ENCODE results near the gene ZEB2. TPM values are rescaled to one million over a fixed set of nuclear protein-coding genes. Genes with fewer than 3 reads are reported as not detected.

The ZEB2 gene
- polyA plus RNA-seq, 1 donor from 2014 or later, result 2.2 TPM

DNA sequence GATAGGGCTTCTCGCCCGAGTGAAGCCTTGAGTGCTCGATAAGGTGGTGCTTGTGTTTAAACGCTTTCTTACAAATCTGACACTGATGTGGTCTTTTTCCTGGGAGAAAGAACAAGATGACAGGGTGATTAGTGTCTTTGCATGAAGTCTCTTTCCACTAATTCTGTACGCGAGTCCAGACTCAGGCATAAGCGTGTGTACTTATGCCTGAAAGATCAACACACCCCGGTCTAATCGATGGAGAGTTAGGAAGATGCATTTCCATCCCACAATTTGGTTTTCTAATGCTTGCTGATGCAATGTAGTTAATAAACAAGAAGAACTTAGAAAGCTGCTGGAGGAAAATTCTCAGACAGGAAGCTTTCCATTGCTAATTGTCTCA, 130.0 kb downstream of the ZEB2 start:
- H4K20me1 ChIP-seq (ENCODE audit: insufficient read depth), result no peaks in the 10 kb centered on the region
- H3K9me3 ChIP-seq (ENCODE audit: low read length), result no peaks in the 10 kb centered on the region
- H3K27ac ChIP-seq (ENCODE audit: low read length), result no peak overlapping the region
- H3K27me3 ChIP-seq (ENCODE audit: insufficient read depth, low read depth, low read length), result no peaks in the 10 kb centered on the region
- no peaks in the 10 kb centered on the region for H3K36me3 ChIP-seq (ENCODE audit: insufficient read depth, low read length)
- H3K4me2 ChIP-seq (ENCODE audit: low read length), result no peak overlapping the region
- no peak overlapping the region for H2AFZ ChIP-seq (ENCODE audit: low read depth, low read length)
- H3K9ac ChIP-seq (ENCODE audit: low read length), result no peak overlapping the region
- H3K9me2 ChIP-seq (ENCODE audit: insufficient read depth, low read length), result no peaks in the 10 kb centered on the region
- no peak overlapping the region for H3K4me3 ChIP-seq (ENCODE audit: low read length)
- no peaks in the 10 kb centered on the region for H3F3A ChIP-seq (ENCODE audit: insufficient read depth, low read length, poor library complexity, severe bottlenecking)
- TF ChIP-seq SMC3 (conservative IDR thresholded peaks at IDR 0.05; ENCODE audit: poor library complexity), result no peak
- TF ChIP-seq POLR2AphosphoS5 (IDR thresholded peaks at IDR 0.05), result no peak
- TF ChIP-seq, protein P1, sequence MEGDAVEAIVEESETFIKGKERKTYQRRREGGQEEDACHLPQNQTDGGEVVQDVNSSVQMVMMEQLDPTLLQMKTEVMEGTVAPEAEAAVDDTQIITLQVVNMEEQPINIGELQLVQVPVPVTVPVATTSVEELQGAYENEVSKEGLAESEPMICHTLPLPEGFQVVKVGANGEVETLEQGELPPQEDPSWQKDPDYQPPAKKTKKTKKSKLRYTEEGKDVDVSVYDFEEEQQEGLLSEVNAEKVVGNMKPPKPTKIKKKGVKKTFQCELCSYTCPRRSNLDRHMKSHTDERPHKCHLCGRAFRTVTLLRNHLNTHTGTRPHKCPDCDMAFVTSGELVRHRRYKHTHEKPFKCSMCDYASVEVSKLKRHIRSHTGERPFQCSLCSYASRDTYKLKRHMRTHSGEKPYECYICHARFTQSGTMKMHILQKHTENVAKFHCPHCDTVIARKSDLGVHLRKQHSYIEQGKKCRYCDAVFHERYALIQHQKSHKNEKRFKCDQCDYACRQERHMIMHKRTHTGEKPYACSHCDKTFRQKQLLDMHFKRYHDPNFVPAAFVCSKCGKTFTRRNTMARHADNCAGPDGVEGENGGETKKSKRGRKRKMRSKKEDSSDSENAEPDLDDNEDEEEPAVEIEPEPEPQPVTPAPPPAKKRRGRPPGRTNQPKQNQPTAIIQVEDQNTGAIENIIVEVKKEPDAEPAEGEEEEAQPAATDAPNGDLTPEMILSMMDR (IDR thresholded peaks at IDR 0.05; ENCODE audit: poor library complexity, severe bottlenecking), result no peak
- no peak for TF ChIP-seq MXI1 (conservative IDR thresholded peaks at IDR 0.05; ENCODE audit: poor library complexity, severe bottlenecking)
- H3K79me2 ChIP-seq (replicated peaks; ENCODE audit: insufficient read depth, low read length), result no peaks in the 10 kb centered on the region

DNA sequence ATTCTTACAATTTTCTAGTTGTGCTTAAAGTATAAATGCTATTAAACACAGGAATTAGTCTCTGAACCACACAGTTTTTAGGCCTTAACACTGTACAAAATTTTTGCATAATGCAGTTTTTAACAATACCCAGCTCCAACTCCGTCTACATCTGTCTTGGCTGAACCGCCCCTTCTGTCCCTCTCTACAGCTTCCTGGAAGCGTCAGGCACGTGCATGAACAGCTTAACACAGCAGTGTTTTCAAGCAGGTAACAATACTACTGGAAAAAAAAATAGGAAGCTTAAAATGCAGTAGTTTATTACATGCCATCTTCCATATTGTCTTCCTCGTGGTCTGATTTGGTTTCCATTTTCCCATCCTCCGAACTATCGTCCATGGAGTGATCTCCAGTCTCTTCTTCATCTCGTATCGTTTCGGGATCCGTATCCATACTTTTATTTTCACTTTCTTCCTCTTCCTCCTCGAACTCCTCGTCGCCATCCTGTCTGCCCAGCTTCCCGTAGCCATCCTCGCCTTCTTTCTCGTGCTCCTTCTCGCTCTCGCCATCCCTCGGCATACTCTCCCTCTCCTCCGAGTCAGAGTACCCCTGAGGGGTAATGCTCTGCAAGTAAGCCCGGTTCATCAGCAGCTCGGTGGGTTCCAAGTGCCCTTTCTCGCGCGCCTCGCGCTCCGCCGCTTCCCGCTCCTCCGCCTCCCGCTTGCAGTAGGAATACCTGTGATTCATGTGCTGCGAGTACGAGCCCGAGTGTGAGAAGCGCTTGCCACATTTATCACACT, 130.6 kb downstream of the ZEB2 start:
- H3K4me3 ChIP-seq (ENCODE audit: low read length), result no peak overlapping the region
- H3K36me3 ChIP-seq (ENCODE audit: insufficient read depth, low read length), result no peaks in the 10 kb centered on the region
- no peak for TF ChIP-seq MXI1 (conservative IDR thresholded peaks at IDR 0.05; ENCODE audit: poor library complexity, severe bottlenecking)
- no peak for TF ChIP-seq RAD21 (conservative IDR thresholded peaks at IDR 0.05)
- no peak for TF ChIP-seq EP300 (conservative IDR thresholded peaks at IDR 0.05; ENCODE audit: poor library complexity, severe bottlenecking)
- TF ChIP-seq, protein P1 (IDR thresholded peaks at IDR 0.05; ENCODE audit: poor library complexity, severe bottlenecking), result no peak
- TF ChIP-seq, protein P2, sequence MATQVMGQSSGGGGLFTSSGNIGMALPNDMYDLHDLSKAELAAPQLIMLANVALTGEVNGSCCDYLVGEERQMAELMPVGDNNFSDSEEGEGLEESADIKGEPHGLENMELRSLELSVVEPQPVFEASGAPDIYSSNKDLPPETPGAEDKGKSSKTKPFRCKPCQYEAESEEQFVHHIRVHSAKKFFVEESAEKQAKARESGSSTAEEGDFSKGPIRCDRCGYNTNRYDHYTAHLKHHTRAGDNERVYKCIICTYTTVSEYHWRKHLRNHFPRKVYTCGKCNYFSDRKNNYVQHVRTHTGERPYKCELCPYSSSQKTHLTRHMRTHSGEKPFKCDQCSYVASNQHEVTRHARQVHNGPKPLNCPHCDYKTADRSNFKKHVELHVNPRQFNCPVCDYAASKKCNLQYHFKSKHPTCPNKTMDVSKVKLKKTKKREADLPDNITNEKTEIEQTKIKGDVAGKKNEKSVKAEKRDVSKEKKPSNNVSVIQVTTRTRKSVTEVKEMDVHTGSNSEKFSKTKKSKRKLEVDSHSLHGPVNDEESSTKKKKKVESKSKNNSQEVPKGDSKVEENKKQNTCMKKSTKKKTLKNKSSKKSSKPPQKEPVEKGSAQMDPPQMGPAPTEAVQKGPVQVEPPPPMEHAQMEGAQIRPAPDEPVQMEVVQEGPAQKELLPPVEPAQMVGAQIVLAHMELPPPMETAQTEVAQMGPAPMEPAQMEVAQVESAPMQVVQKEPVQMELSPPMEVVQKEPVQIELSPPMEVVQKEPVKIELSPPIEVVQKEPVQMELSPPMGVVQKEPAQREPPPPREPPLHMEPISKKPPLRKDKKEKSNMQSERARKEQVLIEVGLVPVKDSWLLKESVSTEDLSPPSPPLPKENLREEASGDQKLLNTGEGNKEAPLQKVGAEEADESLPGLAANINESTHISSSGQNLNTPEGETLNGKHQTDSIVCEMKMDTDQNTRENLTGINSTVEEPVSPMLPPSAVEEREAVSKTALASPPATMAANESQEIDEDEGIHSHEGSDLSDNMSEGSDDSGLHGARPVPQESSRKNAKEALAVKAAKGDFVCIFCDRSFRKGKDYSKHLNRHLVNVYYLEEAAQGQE (IDR thresholded peaks at IDR 0.05; ENCODE audit: borderline replicate concordance), result no peak
- TF ChIP-seq TAF1 (IDR thresholded peaks at IDR 0.05; ENCODE audit: low read depth), result no peak
- no peak for TF ChIP-seq POLR2AphosphoS5 (IDR thresholded peaks at IDR 0.05)
- no peak for TF ChIP-seq EZH2 (IDR thresholded peaks at IDR 0.05; ENCODE audit: borderline replicate concordance, insufficient read depth, low read length, poor library complexity, severe bottlenecking)
- no peak for TF ChIP-seq SMC3 (conservative IDR thresholded peaks at IDR 0.05; ENCODE audit: poor library complexity)
- no peak overlapping the region for H3K9ac ChIP-seq (ENCODE audit: low read length)
- no peaks in the 10 kb centered on the region for H4K20me1 ChIP-seq (ENCODE audit: insufficient read depth)
- H3K4me2 ChIP-seq (ENCODE audit: low read length), result no peak overlapping the region
- no peaks in the 10 kb centered on the region for H3K9me2 ChIP-seq (ENCODE audit: insufficient read depth, low read length)
- H3K27ac ChIP-seq (ENCODE audit: low read length), result no peak overlapping the region
- no peaks in the 10 kb centered on the region for H3K27me3 ChIP-seq (ENCODE audit: insufficient read depth, low read depth, low read length)
- H2AFZ ChIP-seq (ENCODE audit: low read depth, low read length), result no peak overlapping the region
- no peaks in the 10 kb centered on the region for H3K9me3 ChIP-seq (ENCODE audit: low read length)
- H3K79me2 ChIP-seq (replicated peaks; ENCODE audit: insufficient read depth, low read length), result no peaks in the 10 kb centered on the region
- no peaks in the 10 kb centered on the region for H3F3A ChIP-seq (ENCODE audit: insufficient read depth, low read length, poor library complexity, severe bottlenecking)
